ENCODE data around the gene CCDC93.
A peak's percentile ranks its signal among the peaks of the same experiment; 100 is the strongest.

Gene CCDC93

DNA sequence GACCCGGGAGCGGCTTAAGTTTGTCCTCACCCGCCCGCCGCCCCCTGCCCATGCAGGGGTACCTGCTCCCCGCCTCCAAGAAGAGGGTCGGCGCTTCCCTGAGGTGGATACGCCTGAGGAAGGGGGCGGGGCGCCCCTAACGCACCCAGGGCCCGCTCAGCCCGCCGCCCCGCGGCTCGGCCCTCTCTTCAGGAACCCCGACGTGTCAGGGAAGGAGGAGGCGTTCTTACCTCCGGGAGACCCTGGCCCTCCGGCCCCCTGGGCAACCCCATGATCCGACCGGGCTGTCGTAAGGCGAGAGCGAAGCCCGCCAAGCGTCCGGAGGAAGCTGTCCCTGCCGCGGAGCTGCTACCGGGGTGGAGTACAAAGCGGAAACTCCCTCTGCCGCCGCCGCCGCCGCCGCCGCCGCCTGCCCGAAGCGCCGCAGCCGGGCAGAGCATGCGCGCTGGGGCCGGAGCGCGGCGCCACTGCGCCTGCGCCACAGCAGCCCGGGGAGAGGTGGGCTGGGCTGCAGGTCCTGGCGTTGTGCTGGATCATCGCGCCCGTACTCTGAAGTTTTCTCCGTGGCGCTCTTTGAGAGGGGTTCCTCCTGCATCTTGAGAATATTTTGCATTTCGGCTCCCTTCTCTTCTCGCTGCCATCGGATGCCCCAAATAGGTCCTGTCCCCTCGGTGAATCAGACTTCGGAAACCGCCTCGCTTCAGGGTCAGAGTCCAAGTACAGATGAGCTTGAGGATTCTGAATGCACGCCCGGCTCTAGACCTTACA is at the start of gene CCDC93:
CCDC93 (minus strand) TSS at position 347 of the 768 bp plus-strand sequence; CDS start at position 272, 75 bp downstream.
- Mint-ChIP-seq H3K4me1 (peaks cover 26% of the 10 kb centered on the region), H3K4me3 (peak within 1 kb of the TSS; percentile 94), H3K36me3 (no peaks in the 10 kb centered on the region), H3K9me3 (no peaks in the 10 kb centered on the region), H3K27ac (peak within 1 kb of the TSS; percentile 95), H3K27me3 (peaks cover 4% of the 10 kb centered on the region)
- DNase-seq (ENCODE audit: low spot score in 2 of 2), result peak; percentile 91
- ATAC-seq (ENCODE audit: low read depth), result peak; percentile 88

DNA sequence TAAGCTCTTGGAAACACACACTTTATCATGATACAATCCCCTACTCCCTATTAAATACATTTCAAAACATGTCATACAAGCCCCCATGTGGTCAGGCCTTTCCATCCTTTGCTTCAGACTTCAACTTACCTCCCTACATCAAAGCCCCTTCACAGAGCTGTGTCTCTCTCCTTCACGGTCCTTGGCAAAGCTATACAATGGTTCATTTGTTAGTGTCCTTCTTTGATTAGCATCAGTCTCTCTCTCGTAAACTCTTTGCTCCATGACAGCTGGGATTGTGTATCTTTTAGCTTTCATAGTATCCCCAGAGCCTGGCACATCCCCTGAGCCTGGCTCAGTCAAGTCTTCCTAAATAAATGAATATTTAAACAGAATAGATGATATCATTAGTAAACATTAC is 48.8 kb upstream of the CCDC93 start:
- H3K27me3 Mint-ChIP-seq, result peaks cover 3% of the 10 kb centered on the region
- H3K36me3 Mint-ChIP-seq, result no peaks in the 10 kb centered on the region
- no peak for DNase-seq (ENCODE audit: low spot score in 2 of 2)
- peaks cover 19% of the 10 kb centered on the region for H3K4me1 Mint-ChIP-seq
- ATAC-seq (ENCODE audit: low read depth), result no peak
- H3K4me3 Mint-ChIP-seq, result no peak overlapping the region
- no peak overlapping the region for H3K27ac Mint-ChIP-seq
- H3K9me3 Mint-ChIP-seq, result no peaks in the 10 kb centered on the region

DNA sequence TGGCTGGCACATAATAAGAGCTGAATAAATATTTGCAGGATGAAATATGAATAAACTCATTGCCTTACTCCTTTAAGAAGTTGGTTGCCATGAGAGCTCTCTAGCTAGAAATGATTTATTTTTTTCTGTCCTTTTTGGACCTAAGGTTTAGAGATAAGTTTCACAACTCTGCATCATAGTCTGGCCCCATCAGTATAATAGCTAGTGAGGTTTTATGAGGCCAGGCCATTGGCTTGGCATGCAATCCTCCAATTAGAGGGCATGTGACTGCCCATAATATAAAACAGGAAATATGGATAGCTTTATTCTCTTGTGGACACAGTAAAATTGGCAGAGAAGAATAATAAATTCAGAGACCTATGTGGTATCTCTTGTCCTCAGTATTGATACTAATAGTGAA is 48.2 kb upstream of the CCDC93 start:
- H3K27ac Mint-ChIP-seq, result no peak overlapping the region
- DNase-seq (ENCODE audit: low spot score in 2 of 2), result no peak
- peaks cover 1% of the 10 kb centered on the region for H3K27me3 Mint-ChIP-seq
- no peaks in the 10 kb centered on the region for H3K36me3 Mint-ChIP-seq
- no peak overlapping the region for H3K4me3 Mint-ChIP-seq
- peaks cover 19% of the 10 kb centered on the region for H3K4me1 Mint-ChIP-seq
- no peak for ATAC-seq (ENCODE audit: low read depth)
- no peaks in the 10 kb centered on the region for H3K9me3 Mint-ChIP-seq

DNA sequence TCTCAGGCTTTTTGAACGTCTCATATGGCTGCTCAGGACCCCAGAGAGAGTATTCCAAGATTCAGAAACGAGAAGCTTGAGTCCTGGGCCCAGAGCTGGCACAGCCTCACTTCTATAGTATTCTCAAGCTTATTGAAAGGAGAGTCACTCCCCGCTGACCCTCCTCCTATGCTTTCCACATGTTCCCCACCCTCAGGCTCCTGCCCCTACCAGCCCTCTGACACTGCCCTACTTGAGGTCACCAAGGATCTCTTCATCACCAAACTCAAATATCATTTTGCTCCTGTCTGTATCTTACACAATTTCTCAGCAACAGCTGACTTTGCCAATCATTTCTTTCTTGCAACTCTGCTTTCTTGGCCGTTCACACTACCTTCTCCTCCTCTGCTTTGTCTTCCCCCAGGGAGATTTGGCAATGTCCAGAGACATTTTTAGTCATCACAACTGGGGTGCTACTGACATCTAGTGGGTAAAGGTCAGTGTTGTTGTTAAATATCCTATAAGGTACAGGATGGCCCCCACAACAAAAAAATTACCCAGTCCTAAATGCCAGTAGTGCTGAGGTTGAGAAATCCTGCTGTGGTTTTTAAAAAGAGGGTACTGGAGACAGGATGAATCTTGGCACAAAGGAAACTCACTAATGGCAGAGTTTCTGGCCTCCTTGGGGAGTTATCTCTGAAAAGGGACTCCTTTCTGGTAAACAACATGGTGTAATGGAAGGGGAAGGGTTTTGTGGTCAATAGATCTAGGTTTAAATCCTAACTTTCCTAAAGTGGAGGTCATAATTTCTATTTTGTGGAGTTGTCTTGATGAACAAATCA is 47.5 kb upstream of the CCDC93 start:
- Mint-ChIP-seq H3K9me3 (no peaks in the 10 kb centered on the region), H3K27me3 (peaks cover 1% of the 10 kb centered on the region), H3K4me1 (peaks cover 21% of the 10 kb centered on the region), H3K36me3 (no peaks in the 10 kb centered on the region), H3K4me3 (peak overlapping the region; percentile 56), H3K27ac (peak overlapping the region; percentile 37)
- DNase-seq (ENCODE audit: low spot score in 2 of 2) (peak; percentile 36 to 51), ATAC-seq (ENCODE audit: low read depth) (peak; percentile 77)

- Mint-ChIP-seq H3K4me1 (peaks cover 32% of the 10 kb centered on the region), H3K36me3 (no peaks in the 10 kb centered on the region), H3K27ac (peak overlapping the region; percentile 81), H3K4me3 (peak overlapping the region; percentile 2), H3K9me3 (no peaks in the 10 kb centered on the region), H3K27me3 (peaks cover 1% of the 10 kb centered on the region)
- DNase-seq (ENCODE audit: low spot score in 2 of 2) (no peak), ATAC-seq (ENCODE audit: low read depth) (no peak)
These were observed 46.1 kb upstream of the CCDC93 start for GRCh38 chr2:118059919-118060478.

- Mint-ChIP-seq H3K4me1 (peaks cover 36% of the 10 kb centered on the region), H3K27me3 (peaks cover 1% of the 10 kb centered on the region)
- DNase-seq (ENCODE audit: low spot score in 2 of 2), result no peak
These were observed 45.1 kb upstream of the CCDC93 start for GRCh38 chr2:118058951-118059350.

DNA sequence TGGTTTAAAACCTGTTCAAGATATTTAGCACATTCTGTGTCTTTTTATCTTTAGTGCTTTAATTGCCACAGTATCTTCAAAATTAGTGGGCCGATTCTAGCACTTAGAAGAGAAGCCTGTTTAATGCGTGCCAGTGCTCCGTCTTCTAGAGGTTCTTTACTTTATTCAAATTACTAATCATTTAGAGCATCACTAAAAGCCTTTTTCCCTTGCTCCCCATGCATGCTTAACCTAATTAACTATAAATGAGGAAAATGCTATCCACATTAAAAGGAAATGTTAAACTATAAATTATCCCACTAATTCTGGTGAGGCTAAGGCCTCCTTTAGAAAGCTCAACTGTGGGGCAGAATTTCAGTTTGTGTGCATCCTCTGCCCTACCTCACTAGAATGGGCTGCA is 42.9 kb upstream of the CCDC93 start:
- no peak for DNase-seq (ENCODE audit: low spot score in 2 of 2)
- Mint-ChIP-seq H3K4me1 (peaks cover 36% of the 10 kb centered on the region), H3K9me3 (no peaks in the 10 kb centered on the region), H3K36me3 (no peaks in the 10 kb centered on the region), H3K27ac (peak overlapping the region; percentile 96), H3K27me3 (no peaks in the 10 kb centered on the region), H3K4me3 (no peak overlapping the region)
- ATAC-seq (ENCODE audit: low read depth), result no peak

More at GRCh38 chr2:118058951-118059350, 45.1 kb upstream of the CCDC93 start:
- Mint-ChIP-seq H3K9me3 (no peaks in the 10 kb centered on the region), H3K36me3 (no peaks in the 10 kb centered on the region), H3K4me3 (no peak overlapping the region), H3K27ac (no peak overlapping the region)
- no peak for ATAC-seq (ENCODE audit: low read depth)

DNA sequence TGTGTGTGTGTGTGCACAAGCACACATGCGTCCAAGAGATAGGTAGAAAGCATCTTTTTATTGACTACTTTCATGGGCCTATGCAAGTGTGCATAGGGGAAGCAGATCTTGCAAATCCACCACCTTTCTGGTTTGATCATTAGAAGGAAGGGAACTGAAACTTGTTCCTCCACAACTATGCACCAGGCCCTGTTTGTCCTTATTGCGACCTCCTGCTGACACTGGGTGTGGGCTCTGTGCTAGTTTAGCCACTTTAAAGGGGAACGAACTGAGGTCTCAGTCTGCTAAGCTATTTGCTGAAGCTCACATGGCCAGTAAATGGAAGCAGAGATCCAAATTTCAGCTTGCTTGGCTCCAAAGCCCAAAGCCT is 42.3 kb upstream of the CCDC93 start:
- H3K4me1 Mint-ChIP-seq, result peaks cover 32% of the 10 kb centered on the region
- H3K27ac Mint-ChIP-seq, result peak overlapping the region; percentile 96
- peak overlapping the region; percentile 76 for H3K4me3 Mint-ChIP-seq
- DNase-seq (ENCODE audit: low spot score in 2 of 2) (peak; percentile 39 to 67), ATAC-seq (ENCODE audit: low read depth) (peak; percentile 90)
- H3K27me3 Mint-ChIP-seq, result no peaks in the 10 kb centered on the region
- no peaks in the 10 kb centered on the region for H3K36me3 Mint-ChIP-seq
- H3K9me3 Mint-ChIP-seq, result no peaks in the 10 kb centered on the region

GRCh38 chr2:118055512-118056164 is 41.8 kb upstream of the CCDC93 start:
- Mint-ChIP-seq H3K4me1 (peaks cover 32% of the 10 kb centered on the region), H3K36me3 (no peaks in the 10 kb centered on the region), H3K27me3 (no peaks in the 10 kb centered on the region), H3K27ac (peak overlapping the region; percentile 96), H3K9me3 (no peaks in the 10 kb centered on the region), H3K4me3 (peak overlapping the region; percentile 76)
- peak; percentile 76 for ATAC-seq (ENCODE audit: low read depth)
- DNase-seq (ENCODE audit: low spot score in 2 of 2), result peak; percentile 27 to 34

- no peaks in the 10 kb centered on the region for H3K27me3 Mint-ChIP-seq
- H3K36me3 Mint-ChIP-seq, result no peaks in the 10 kb centered on the region
- no peaks in the 10 kb centered on the region for H3K9me3 Mint-ChIP-seq
- peaks cover 29% of the 10 kb centered on the region for H3K4me1 Mint-ChIP-seq
- H3K27ac Mint-ChIP-seq, result peak overlapping the region; percentile 96
- DNase-seq (ENCODE audit: low spot score in 2 of 2) (no peak), ATAC-seq (ENCODE audit: low read depth) (no peak)
- H3K4me3 Mint-ChIP-seq, result no peak overlapping the region
These were observed 40.5 kb upstream of the CCDC93 start for GRCh38 chr2:118054213-118055008.

GRCh38 chr2:118053681-118054080 is 39.8 kb upstream of the CCDC93 start:
- no peak overlapping the region for H3K4me3 Mint-ChIP-seq
- no peak for DNase-seq (ENCODE audit: low spot score in 2 of 2)
- H3K27ac Mint-ChIP-seq, result no peak overlapping the region
- no peaks in the 10 kb centered on the region for H3K36me3 Mint-ChIP-seq
- H3K27me3 Mint-ChIP-seq, result no peaks in the 10 kb centered on the region
- H3K9me3 Mint-ChIP-seq, result no peaks in the 10 kb centered on the region
- ATAC-seq (ENCODE audit: low read depth), result no peak
- peaks cover 23% of the 10 kb centered on the region for H3K4me1 Mint-ChIP-seq

- no peak overlapping the region for H3K4me3 Mint-ChIP-seq
- no peaks in the 10 kb centered on the region for H3K27me3 Mint-ChIP-seq
- DNase-seq (ENCODE audit: low spot score in 2 of 2), result no peak
- ATAC-seq (ENCODE audit: low read depth), result no peak
- H3K9me3 Mint-ChIP-seq, result no peaks in the 10 kb centered on the region
- H3K4me1 Mint-ChIP-seq, result peaks cover 23% of the 10 kb centered on the region
- H3K36me3 Mint-ChIP-seq, result no peaks in the 10 kb centered on the region
- no peak overlapping the region for H3K27ac Mint-ChIP-seq
These were observed 38.6 kb upstream of the CCDC93 start for GRCh38 chr2:118052474-118052873.

GRCh38 chr2:118051826-118052358 is 38.0 kb upstream of the CCDC93 start:
- Mint-ChIP-seq H3K4me1 (peaks cover 25% of the 10 kb centered on the region), H3K27me3 (no peaks in the 10 kb centered on the region)

More at GRCh38 chr2:118051826-118052358, 38.0 kb upstream of the CCDC93 start:
- H3K27ac Mint-ChIP-seq, result no peak overlapping the region
- ATAC-seq (ENCODE audit: low read depth) (no peak), DNase-seq (ENCODE audit: low spot score in 2 of 2) (no peak)
- H3K9me3 Mint-ChIP-seq, result no peaks in the 10 kb centered on the region
- H3K4me3 Mint-ChIP-seq, result no peak overlapping the region
- no peaks in the 10 kb centered on the region for H3K36me3 Mint-ChIP-seq
